ENCODE results near the gene RPS15.

Gene RPS15

DNA sequence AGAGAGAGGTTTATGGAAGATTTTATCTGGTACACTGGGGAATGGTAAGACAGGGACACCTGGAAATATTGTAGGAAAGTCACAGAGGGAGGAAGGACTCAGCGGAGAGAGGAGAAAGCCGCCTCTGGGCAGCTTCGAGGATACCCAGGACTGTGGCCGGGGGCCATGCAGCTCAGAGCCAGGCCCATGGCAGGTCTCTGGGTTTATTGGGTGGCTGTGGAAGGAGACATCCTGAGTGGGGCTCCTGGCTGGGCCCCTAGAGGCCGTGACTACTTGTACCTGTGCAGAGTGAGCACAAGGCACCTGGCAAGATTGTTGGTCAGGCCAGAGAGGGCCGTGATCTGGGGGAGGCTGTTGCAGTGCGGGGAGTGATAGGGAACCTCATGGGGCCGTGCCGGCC lies 27.4 kb upstream of the RPS15 start:
- H3K27me3 ChIP-seq, result no peaks in the 10 kb centered on the region
- peak overlapping the region; percentile 28 to 53 for H3K27ac ChIP-seq
- H3K4me1 ChIP-seq, result peaks cover 0 to 72% (median 56%) of the 10 kb centered on the region in 4 donors
- TF ChIP-seq, protein P1, sequence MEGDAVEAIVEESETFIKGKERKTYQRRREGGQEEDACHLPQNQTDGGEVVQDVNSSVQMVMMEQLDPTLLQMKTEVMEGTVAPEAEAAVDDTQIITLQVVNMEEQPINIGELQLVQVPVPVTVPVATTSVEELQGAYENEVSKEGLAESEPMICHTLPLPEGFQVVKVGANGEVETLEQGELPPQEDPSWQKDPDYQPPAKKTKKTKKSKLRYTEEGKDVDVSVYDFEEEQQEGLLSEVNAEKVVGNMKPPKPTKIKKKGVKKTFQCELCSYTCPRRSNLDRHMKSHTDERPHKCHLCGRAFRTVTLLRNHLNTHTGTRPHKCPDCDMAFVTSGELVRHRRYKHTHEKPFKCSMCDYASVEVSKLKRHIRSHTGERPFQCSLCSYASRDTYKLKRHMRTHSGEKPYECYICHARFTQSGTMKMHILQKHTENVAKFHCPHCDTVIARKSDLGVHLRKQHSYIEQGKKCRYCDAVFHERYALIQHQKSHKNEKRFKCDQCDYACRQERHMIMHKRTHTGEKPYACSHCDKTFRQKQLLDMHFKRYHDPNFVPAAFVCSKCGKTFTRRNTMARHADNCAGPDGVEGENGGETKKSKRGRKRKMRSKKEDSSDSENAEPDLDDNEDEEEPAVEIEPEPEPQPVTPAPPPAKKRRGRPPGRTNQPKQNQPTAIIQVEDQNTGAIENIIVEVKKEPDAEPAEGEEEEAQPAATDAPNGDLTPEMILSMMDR (IDR thresholded peaks at IDR 0.05), result no peak
- H3K36me3 ChIP-seq, result peaks cover 0 to 18% (median 0%) of the 10 kb centered on the region in 3 donors
- intact Hi-C loops (cut with DNase I; ENCODE audit: low total_unique reads), result no loop called here
- no peak for DNase-seq
- H3K9me3 ChIP-seq, result no peaks in the 10 kb centered on the region
- H3K4me3 ChIP-seq, result no peak overlapping the region

DNA sequence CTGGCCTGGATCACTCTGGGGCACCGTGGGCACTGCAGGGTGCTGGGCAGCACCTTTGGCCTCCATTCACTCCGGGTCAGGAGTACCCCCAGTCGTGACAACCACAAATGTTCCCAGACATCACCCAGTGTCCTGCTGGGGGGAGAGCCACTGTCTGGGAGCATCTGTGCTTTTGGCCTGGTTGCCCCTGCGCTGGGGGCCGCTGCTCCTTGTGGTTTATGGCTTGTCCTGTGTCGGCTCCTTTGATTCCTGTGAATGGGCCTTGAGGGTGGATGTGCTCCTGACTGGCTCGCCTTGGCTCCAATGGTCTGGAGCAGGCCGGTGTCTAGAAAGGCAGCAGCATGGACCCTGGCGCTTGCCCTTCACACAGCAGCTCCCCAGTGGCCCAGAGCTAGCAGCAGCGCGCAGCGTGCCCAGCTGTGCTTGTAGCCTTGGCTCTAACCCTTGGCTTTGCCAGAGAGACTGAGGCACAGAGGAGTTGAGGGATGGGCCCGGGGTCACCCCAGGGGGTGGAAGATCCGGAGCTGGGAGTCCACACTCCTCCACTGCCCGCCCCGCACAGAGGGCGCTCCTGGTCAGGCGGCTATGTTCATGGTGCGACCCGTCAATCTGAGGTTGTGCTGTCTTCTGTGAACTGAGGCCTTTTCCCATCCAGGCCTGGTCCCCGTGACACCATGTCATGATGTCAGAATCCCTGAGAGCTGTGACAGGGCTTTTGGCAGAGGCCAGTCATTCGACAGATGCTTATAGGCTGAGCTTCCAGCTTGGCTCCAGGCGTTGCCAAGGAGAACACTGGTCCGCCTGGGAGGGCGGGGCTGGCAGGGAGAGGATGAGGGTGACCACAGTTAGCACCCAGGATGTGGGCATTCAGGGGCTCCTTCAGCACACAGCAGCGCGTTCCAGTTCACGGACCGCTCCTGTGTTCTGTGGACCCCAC lies 26.7 kb upstream of the RPS15 start:
- TF ChIP-seq, protein P1 (IDR thresholded peaks at IDR 0.05), result no peak
- intact Hi-C loops (cut with DNase I; ENCODE audit: low total_unique reads), result no loop called here
- Histone ChIP-seq H3K36me3 (peaks cover 0 to 18% (median 0%) of the 10 kb centered on the region in 3 donors), H3K9me3 (no peaks in the 10 kb centered on the region), H3K27me3 (no peaks in the 10 kb centered on the region), H3K27ac (peak overlapping the region; percentile 28 to 53), H3K4me3 (no peak overlapping the region), H3K4me1 (peaks cover 1 to 75% (median 62%) of the 10 kb centered on the region in 4 donors)
- DNase-seq, result peak in 1 of 2 donors; percentile 35

DNA sequence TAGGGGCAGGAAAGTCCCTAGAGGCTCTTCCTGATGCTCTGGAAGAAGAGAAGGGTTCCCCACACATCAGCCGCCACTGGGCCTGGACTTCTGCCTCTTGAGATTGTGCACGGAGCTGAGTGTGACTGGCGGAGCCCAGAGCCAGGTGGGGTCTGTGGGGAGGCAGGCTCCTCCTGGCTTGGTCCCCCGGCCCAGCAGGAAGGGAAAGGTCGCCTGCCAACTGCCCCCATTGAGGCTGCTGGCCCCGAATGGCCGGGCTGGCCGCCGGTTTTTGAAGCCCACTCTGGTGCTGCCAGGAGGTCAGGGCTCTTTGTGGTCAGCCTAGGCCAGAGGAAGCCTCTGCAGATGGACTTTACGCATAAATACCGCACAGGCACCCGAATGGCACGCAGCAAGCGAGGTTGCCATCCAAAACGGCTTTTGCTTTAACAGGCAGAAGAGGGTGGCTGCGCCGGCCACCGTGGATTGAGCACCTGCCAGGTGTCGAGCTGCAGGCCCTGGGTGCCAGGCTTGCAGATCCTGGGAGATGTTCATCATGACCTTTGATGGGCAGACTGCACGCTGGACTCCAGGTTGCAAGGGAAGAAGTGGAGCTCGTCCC lies 25.8 kb upstream of the RPS15 start:
- Histone ChIP-seq H3K9me3 (no peaks in the 10 kb centered on the region), H3K27ac (peak overlapping the region; percentile 28 to 53), H3K36me3 (peaks cover 0 to 18% (median 4%) of the 10 kb centered on the region in 3 donors), H3K4me1 (peaks cover 8 to 78% (median 70%) of the 10 kb centered on the region in 4 donors), H3K27me3 (no peaks in the 10 kb centered on the region), H3K4me3 (no peak overlapping the region)
- no peak for DNase-seq
- intact Hi-C loops (cut with DNase I; ENCODE audit: low total_unique reads), result no loop called here
- TF ChIP-seq, protein P1 (IDR thresholded peaks at IDR 0.05), result no peak

DNA sequence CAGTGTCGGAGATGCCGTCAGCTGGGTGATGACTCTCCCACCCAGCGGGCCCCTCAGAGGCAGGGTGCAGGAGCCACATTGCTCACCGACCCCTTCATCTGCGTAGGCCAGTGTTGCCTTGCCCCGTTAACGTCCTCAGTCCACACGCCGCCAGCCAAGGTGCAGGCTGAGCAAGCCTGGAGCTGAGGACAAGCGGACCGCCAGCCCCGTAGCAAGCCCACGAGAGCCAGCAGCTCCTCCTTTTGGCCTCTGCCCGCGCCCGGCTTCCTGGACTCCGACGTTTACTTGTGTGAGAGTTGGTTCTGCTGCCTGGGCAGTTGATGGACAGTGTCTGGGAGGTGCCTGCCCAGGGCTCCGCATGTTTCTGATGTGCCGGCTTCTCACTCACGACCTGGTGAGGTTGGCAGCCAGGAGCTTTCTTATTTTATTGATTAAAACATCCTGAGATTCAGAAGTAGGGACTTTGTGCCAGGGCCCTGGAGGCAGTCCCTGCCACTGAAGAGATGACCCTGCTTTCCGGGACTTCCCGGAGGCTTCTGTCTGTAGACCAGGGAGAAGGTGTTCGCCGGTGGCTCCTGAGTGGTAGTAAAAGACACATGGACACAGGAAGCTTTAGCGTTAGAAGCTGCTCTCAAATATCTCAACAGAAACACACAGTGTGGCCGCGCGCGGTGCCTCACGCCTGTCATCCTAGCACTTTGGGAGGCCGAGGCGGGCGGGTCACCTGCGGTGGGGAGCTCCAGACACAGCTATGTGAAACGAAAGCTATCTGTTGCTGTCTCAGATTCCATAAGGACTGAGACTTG lies 25.0 kb upstream of the RPS15 start:
- peaks cover 0 to 19% (median 12%) of the 10 kb centered on the region in 3 donors for H3K36me3 ChIP-seq
- DNase-seq, result no peak
- intact Hi-C loops (cut with DNase I; ENCODE audit: low total_unique reads), result no loop called here
- H3K4me3 ChIP-seq, result no peak overlapping the region
- H3K9me3 ChIP-seq, result no peaks in the 10 kb centered on the region
- H3K4me1 ChIP-seq, result peaks cover 8 to 86% (median 74%) of the 10 kb centered on the region in 4 donors
- H3K27ac ChIP-seq, result no peak overlapping the region
- H3K27me3 ChIP-seq, result no peaks in the 10 kb centered on the region
- TF ChIP-seq, protein P1 (IDR thresholded peaks at IDR 0.05), result no peak

Measured in tibial artery (tissue), 4 donors.